SK-N-SH (cell line): Measurements from ENCODE around the gene FAM20C. TPM values are rescaled to one million over a fixed set of nuclear protein-coding genes. Genes with fewer than 3 reads are reported as not detected.
A peak's percentile ranks its signal among the peaks of the same experiment; 100 is the strongest.

ENCODE experiments used
- CTCF ChIA-PET: fragments of 300-600, 350-600 bp; formaldehyde crosslinking; extraction: SDS; loops from one replicate; lab custom pipeline; 2021; lab: Yijun Ruan, JAX
- POLR2A ChIA-PET: fragments of 350-600 bp; sonication (Branson Sonifier 250); formaldehyde crosslinking; extraction: SDS; loops from one replicate; lab custom pipeline; 2020; ENCODE audit warnings: antibody characterized with exemption, inconsistent platforms; lab: Yijun Ruan, JAX
- DNase-seq: peaks from one replicate; pipeline ENCODE4 v3.0.0; 2012
- H2AFZ ChIP-seq: fragments of 200-600 bp; sonication (generic); 2 replicates; pipeline ENCODE4 v1.8.1; 2016; ENCODE audit warnings: antibody characterized with exemption, mild to moderate bottlenecking, low read depth
- H3F3A ChIP-seq: fragments of 200-600 bp; sonication (generic); replicated peaks from 2 replicates; pipeline ENCODE3; 2016; ENCODE audit warnings: antibody characterized with exemption, mild to moderate bottlenecking; ENCODE audit not compliant: insufficient read depth
- H3K27ac ChIP-seq, 2 experiments: fragments of 200-500 bp in 1 of 2; fragments of 200-600 bp in 1 of 2; sonication (Bioruptor generic) in 1 of 2; sonication (generic), shearing (Covaris generic) in 1 of 2; 2 replicates each; pipeline versions ENCODE4 v1.5.1 to v1.6.1; 2014 to 2016; ENCODE audit warnings: low read depth in 2 of 2, inconsistent platforms in 1 of 2, low read length in 1 of 2, mild to moderate bottlenecking in 1 of 2, mixed read lengths in 1 of 2
- H3K27me3 ChIP-seq: fragments of 200-600 bp; sonication (generic), shearing (Covaris generic); 2 replicates; pipeline ENCODE4 v1.6.1; 2016; ENCODE audit warnings: mixed run types; ENCODE audit not compliant: insufficient read depth
- H3K36me3 ChIP-seq, 2 experiments: fragments of 200-500 bp in 1 of 2; fragments of 200-600 bp in 1 of 2; sonication (Bioruptor generic) in 1 of 2; sonication (generic) in 1 of 2; replicated peaks in 1 of 2; 2 replicates each; pipeline versions ENCODE3 to v1.5.1; 2014 to 2016; ENCODE audit warnings: low read length in 1 of 2, mild to moderate bottlenecking in 1 of 2; ENCODE audit not compliant: insufficient read depth in 2 of 2, control insufficient read depth in 1 of 2
- H3K4me1 ChIP-seq, 2 experiments: fragments of 200-500 bp in 1 of 2; fragments of 200-600 bp in 1 of 2; sonication (Bioruptor generic) in 1 of 2; sonication (generic), shearing (Covaris generic) in 1 of 2; 2 replicates each; pipeline versions ENCODE4 v1.5.1 to v1.6.1; 2014 to 2016; ENCODE audit warnings: low read depth in 1 of 2, low read length in 1 of 2, mixed run types in 1 of 2; ENCODE audit not compliant: insufficient read depth in 2 of 2, control insufficient read depth in 1 of 2
- H3K4me2 ChIP-seq: fragments of 200-600 bp; sonication (generic), shearing (Covaris generic); 2 replicates; pipeline ENCODE4 v1.6.1; 2017; ENCODE audit warnings: mixed run types
- H3K4me3 ChIP-seq, 2 experiments: fragments of 200-500 bp in 1 of 2; fragments of 200-600 bp in 1 of 2; sonication (Bioruptor generic) in 1 of 2; sonication (generic), shearing (Covaris generic) in 1 of 2; 2 replicates each; pipeline versions ENCODE4 v1.5.1 to v1.8.1; 2014 to 2016; ENCODE audit warnings: low read depth in 2 of 2, inconsistent platforms in 1 of 2, low read length in 1 of 2, mild to moderate bottlenecking in 1 of 2, mixed read lengths in 1 of 2, moderate library complexity in 1 of 2
- H3K79me2 ChIP-seq: fragments of 200-600 bp; sonication (generic); 2 replicates; pipeline ENCODE4 v1.8.1; 2017; ENCODE audit warnings: mild to moderate bottlenecking; ENCODE audit not compliant: insufficient read depth
- H3K9ac ChIP-seq: fragments of 200-600 bp; sonication (generic); 2 replicates; pipeline ENCODE4 v1.6.1; 2017; ENCODE audit warnings: mixed run types
- H3K9me2 ChIP-seq: fragments of 200-600 bp; sonication (generic); 2 replicates; pipeline ENCODE4 v1.6.1; 2017; ENCODE audit warnings: mixed run types
- H3K9me3 ChIP-seq: fragments of 200-600 bp; sonication (generic); 2 replicates; pipeline ENCODE4 v1.6.1; 2017; ENCODE audit warnings: mixed run types, mild to moderate bottlenecking, moderate library complexity
- H4K20me1 ChIP-seq: fragments of 200-600 bp; sonication (generic); 2 replicates; pipeline ENCODE4 v1.6.1; 2017; ENCODE audit warnings: mild to moderate bottlenecking, mixed run types; ENCODE audit not compliant: insufficient read depth
- CHD2 ChIP-seq: fragments of 150-350 bp; IDR thresholded peaks from 2 replicates; pipeline ENCODE4 v1.6.1; 2018; ENCODE audit warnings: low read length; ENCODE audit not compliant: partially characterized antibody
- FOSL2 ChIP-seq: IDR thresholded peaks from 2 replicates; pipeline ENCODE4 v1.4.0; 2012; ENCODE audit warnings: low read depth, mild to moderate bottlenecking, moderate library complexity, borderline replicate concordance
- GABPA ChIP-seq: IDR thresholded peaks from 2 replicates; pipeline ENCODE4 v1.4.0; 2012; ENCODE audit warnings: low read depth, mild to moderate bottlenecking
- GATA2 ChIP-seq: sonication (generic); formaldehyde crosslinking; IDR thresholded peaks from 2 replicates; pipeline ENCODE4 v1.5.0; 2020; ENCODE audit warnings: mild to moderate bottlenecking, missing genetic modification reagents
- JUND ChIP-seq: IDR thresholded peaks from 2 replicates; pipeline ENCODE4 v1.4.0; 2012
- MEF2A ChIP-seq: IDR thresholded peaks from 2 replicates; pipeline ENCODE4 v1.4.0; 2012; ENCODE audit warnings: low read depth, borderline replicate concordance
- MXI1 ChIP-seq: IDR thresholded peaks from 2 replicates; pipeline ENCODE4 v1.6.1; 2012; ENCODE audit warnings: mild to moderate bottlenecking, low read depth, low read length, improper control_type of control experiment
- NRF1 ChIP-seq: IDR thresholded peaks from 2 replicates; pipeline ENCODE4 v1.6.1; 2012; ENCODE audit warnings: low read depth, mild to moderate bottlenecking, low read length
- POLR2AphosphoS5 ChIP-seq: IDR thresholded peaks from 2 replicates; pipeline ENCODE4 v1.6.1; 2012; ENCODE audit warnings: low read depth, low read length
- RAD21 ChIP-seq: IDR thresholded peaks from 2 replicates; pipeline ENCODE4 v1.6.1; 2012; ENCODE audit warnings: mild to moderate bottlenecking, low read length
- RCOR1 ChIP-seq: fragments of 150-350 bp; IDR thresholded peaks from 2 replicates; pipeline ENCODE4 v1.6.1; 2017; ENCODE audit warnings: antibody characterized with exemption, low read length
- SIN3A ChIP-seq: IDR thresholded peaks from 2 replicates; pipeline ENCODE4 v1.6.1; 2012; ENCODE audit warnings: low read depth, mild to moderate bottlenecking, low read length, moderate library complexity, borderline replicate concordance
- TAF1 ChIP-seq: IDR thresholded peaks from 2 replicates; pipeline ENCODE4 v1.6.1; 2012; ENCODE audit warnings: low read depth, mild to moderate bottlenecking, low read length, moderate library complexity, borderline replicate concordance
- USF1 ChIP-seq: IDR thresholded peaks from 2 replicates; pipeline ENCODE4 v1.4.0; 2012; ENCODE audit warnings: low read depth, borderline replicate concordance
- YY1 ChIP-seq: IDR thresholded peaks from 2 replicates; pipeline ENCODE4 v1.4.0; 2012; ENCODE audit warnings: low read depth, mild to moderate bottlenecking
- WGBS: methylation state at CpG from one replicate; pipeline ENCODE4 v1.1.6; 2017; ENCODE audit warnings: low lambda C conversion rate; 5-methylcytosine and 5-hydroxymethylcytosine counted together
- polyA plus RNA-seq, 3 experiments: library from polyadenylated mRNA; depleted of rRNA; stranded (reverse); fragments of >200 nt; gene quantifications; 2 replicates each; pipeline ENCODE4 v1.2.3, GENCODE V29; 2012
- TF ChIP-seq, protein P1 (sequence below): IDR thresholded peaks from 2 replicates; pipeline ENCODE4 v1.6.1; 2012; ENCODE audit warnings: mild to moderate bottlenecking, low read depth, low read length, moderate library complexity
- TF ChIP-seq, protein P2 (sequence below): fragments of 150-350 bp; IDR thresholded peaks from 2 replicates; pipeline ENCODE4 v1.6.1; 2017; ENCODE audit warnings: antibody characterized with exemption, low read length, low read depth, borderline replicate concordance
- TF ChIP-seq, protein P3 (sequence below): IDR thresholded peaks from 2 replicates; pipeline ENCODE4 v1.4.0; 2012; ENCODE audit warnings: low read depth

The FAM20C gene
- polyA plus RNA-seq, 1 of the 3 experiments (the other 2 are of a cell fraction), result 12.7 TPM

DNA sequence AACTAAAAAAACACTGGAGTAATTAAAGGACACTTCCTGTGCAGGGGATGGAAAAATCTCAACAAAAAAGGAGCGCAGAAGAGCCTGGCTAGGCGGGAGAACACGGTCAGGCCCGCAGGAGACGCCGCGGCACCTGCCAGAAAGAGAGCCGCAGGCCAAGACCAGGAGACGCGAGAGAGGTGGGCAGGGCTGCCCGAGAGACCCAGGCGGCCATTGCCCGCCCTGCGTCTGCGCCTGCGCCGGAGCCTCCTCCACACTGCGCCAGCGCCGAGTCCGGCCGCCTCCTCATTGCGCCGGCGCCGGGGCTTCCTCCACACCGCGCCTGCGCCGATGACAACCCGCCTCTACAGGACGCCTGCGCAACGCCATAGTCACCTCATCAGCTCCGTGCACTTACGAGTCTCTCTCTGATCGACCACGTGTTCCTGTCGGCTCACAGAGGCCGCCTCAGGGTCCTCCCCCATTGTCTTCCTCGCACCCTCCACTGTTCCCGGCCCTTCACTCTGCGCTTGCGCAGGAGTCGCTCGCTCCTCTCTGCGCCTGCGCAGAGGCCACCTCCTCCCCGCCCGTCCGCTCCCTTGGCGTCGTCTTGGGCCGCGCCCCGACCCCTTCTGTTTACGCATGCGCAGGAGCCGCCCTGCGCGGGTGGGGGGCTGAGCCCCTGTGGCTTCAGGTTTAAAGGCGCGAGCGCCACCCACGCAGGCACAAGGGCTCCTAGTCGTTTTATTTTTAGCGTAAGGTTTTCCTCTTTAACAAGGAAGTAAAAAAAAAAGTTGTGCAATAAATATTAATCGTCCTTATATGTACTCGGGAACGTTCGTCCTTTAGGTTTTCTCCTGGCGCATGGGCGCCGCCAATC, 43.2 kb upstream of the FAM20C start:
- Histone ChIP-seq H3K9me2 (no peaks in the 10 kb centered on the region), H3K36me3 (peaks cover 0 to 11% of the 10 kb centered on the region in 2 experiments), H3K79me2 (no peaks in the 10 kb centered on the region), H3F3A (peaks cover 3% of the 10 kb centered on the region), H3K9me3 (no peaks in the 10 kb centered on the region), H3K27ac (peak overlapping the region; percentile 84 to 97), H3K9ac (peak overlapping the region; percentile 80), H4K20me1 (no peaks in the 10 kb centered on the region), H3K4me3 (peak overlapping the region; percentile 67 to 73), H2AFZ (peak overlapping the region; percentile 96), H3K4me2 (peak overlapping the region; percentile 82), H3K4me1 (peaks cover 4 to 13% of the 10 kb centered on the region in 2 experiments; a peak in 3 of 4 replicates), H3K27me3 (no peaks in the 10 kb centered on the region)
- peak; percentile 100 for DNase-seq
- ChIA-PET CTCF (interaction anchor here (1.2 kb wide), 1 partner anchor 10 kb away, joined by 3 read pairs; no protein-coding TSS in a partner anchor), POLR2A (interaction anchor here (1.0 kb wide), 2 partner anchors 8 to 43 kb away, joined by 3 to 4 read pairs; partner anchors contain the start of gene FAM20C)
- TF ChIP-seq MEF2A, result no peak
- TF ChIP-seq CHD2, result peak; percentile 31
- TF ChIP-seq SIN3A, result 0 out of 2 replicates have a peak, but pooled peaks have one; percentile 29
- TF ChIP-seq RCOR1, result peak; percentile 19; the same call in 1 of the 2 replicates
- TF ChIP-seq NRF1, result peak; percentile 89
- peak; percentile 96 for TF ChIP-seq YY1
- TF ChIP-seq FOSL2, result no peak
- TF ChIP-seq JUND, result no peak
- peak; percentile 85 for TF ChIP-seq USF1
- TF ChIP-seq, protein P1, sequence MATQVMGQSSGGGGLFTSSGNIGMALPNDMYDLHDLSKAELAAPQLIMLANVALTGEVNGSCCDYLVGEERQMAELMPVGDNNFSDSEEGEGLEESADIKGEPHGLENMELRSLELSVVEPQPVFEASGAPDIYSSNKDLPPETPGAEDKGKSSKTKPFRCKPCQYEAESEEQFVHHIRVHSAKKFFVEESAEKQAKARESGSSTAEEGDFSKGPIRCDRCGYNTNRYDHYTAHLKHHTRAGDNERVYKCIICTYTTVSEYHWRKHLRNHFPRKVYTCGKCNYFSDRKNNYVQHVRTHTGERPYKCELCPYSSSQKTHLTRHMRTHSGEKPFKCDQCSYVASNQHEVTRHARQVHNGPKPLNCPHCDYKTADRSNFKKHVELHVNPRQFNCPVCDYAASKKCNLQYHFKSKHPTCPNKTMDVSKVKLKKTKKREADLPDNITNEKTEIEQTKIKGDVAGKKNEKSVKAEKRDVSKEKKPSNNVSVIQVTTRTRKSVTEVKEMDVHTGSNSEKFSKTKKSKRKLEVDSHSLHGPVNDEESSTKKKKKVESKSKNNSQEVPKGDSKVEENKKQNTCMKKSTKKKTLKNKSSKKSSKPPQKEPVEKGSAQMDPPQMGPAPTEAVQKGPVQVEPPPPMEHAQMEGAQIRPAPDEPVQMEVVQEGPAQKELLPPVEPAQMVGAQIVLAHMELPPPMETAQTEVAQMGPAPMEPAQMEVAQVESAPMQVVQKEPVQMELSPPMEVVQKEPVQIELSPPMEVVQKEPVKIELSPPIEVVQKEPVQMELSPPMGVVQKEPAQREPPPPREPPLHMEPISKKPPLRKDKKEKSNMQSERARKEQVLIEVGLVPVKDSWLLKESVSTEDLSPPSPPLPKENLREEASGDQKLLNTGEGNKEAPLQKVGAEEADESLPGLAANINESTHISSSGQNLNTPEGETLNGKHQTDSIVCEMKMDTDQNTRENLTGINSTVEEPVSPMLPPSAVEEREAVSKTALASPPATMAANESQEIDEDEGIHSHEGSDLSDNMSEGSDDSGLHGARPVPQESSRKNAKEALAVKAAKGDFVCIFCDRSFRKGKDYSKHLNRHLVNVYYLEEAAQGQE, result peak; percentile 64
- TF ChIP-seq, protein P2, sequence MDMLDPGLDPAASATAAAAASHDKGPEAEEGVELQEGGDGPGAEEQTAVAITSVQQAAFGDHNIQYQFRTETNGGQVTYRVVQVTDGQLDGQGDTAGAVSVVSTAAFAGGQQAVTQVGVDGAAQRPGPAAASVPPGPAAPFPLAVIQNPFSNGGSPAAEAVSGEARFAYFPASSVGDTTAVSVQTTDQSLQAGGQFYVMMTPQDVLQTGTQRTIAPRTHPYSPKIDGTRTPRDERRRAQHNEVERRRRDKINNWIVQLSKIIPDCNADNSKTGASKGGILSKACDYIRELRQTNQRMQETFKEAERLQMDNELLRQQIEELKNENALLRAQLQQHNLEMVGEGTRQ, result peak; percentile 52; the same call in 1 of the 2 replicates
- TF ChIP-seq, protein P3, sequence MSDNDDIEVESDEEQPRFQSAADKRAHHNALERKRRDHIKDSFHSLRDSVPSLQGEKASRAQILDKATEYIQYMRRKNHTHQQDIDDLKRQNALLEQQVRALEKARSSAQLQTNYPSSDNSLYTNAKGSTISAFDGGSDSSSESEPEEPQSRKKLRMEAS, result peak; percentile 98
- TF ChIP-seq TAF1, result peak; percentile 94
- no peak for TF ChIP-seq GATA2
- 0 out of 2 replicates have a peak, but pooled peaks have one; percentile 21 for TF ChIP-seq RAD21
- TF ChIP-seq GABPA, result no peak
- peak; percentile 93 for TF ChIP-seq MXI1
- peak; percentile 94 for TF ChIP-seq POLR2AphosphoS5
- 4% methylated on average over 48 of the region's 74 CpGs for WGBS
